ENCODE measurements around the gene KRTAP10-1.

KRTAP10-1 gene

GRCh38 chr21:44508426-44508710, 31.6 kb downstream of the KRTAP10-1 start:
- in situ Hi-C loops (cut with MboI; ENCODE audit: low sequenced_read_pairs): loop anchor here (25.0 kb wide), 1 partner anchor 279 kb away; no protein-coding TSS in a partner anchor

- in situ Hi-C loops (cut with MboI; ENCODE audit: low sequenced_read_pairs): loop anchor here (25.0 kb wide), 1 partner anchor 279 kb away; no protein-coding TSS in a partner anchor
These were observed 32.1 kb downstream of the KRTAP10-1 start for GRCh38 chr21:44507673-44508425.

DNA sequence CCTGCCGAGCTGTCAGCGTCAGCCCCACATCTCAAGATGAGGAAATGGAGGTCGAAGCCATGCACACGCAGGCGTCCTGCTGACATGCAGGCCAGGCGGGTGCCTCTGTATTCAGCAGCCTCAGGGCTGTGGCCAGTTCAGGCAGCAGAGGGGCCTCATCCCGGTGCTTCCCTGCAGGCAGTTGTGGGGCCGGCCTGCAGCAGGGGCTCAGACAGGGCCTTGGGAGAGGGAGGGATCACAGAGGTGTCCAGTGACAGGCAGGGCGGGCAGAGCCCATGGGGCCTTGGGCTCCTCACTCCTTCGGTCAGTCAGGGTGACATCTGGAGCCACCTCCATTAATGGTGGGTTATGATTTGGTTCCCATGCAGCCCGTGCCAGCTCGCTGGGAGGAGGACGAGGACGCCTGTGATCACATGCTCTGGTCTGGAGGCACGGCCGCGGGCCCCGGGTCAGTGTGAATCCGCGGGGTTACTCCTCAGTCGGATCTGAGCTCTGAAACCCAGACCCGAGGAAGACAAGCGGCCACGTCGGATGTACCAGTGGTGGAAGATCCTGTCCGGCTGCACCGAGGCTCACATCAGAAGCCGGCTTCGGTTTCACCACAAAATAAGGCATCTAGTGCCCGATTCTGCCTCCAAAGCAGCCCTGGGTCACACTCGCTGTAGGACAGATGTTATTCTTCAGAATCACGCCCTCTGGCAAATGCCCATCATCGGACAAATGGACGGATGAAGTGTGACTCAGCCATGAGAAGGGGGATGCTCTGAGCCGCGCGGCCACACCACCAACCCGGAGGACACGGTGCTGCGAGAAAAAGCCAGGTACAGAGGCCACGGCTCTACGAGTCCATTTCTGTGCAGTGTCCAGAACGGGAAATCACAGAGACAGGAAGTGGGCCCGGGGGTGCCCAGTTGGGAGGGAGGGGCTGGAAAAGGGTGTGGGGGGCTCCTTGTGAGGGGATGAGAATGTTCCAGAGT, 33.4 kb downstream of the KRTAP10-1 start:
- in situ Hi-C loops (cut with MboI; ENCODE audit: low sequenced_read_pairs): loop anchor here (25.0 kb wide), 1 partner anchor 281 kb away; no protein-coding TSS in a partner anchor

GRCh38 chr21:44505673-44506278, 34.2 kb downstream of the KRTAP10-1 start:
- in situ Hi-C loops (cut with MboI; ENCODE audit: low sequenced_read_pairs): loop anchor here (25.0 kb wide), 1 partner anchor 282 kb away; no protein-coding TSS in a partner anchor

- in situ Hi-C loops (cut with MboI; ENCODE audit: low sequenced_read_pairs): loop anchor here (25.0 kb wide), 1 partner anchor 283 kb away; no protein-coding TSS in a partner anchor
These were observed 36.0 kb downstream of the KRTAP10-1 start for GRCh38 chr21:44503901-44504399.

GRCh38 chr21:44503006-44503889, 36.7 kb downstream of the KRTAP10-1 start:
- in situ Hi-C loops (cut with MboI; ENCODE audit: low sequenced_read_pairs): loop anchor here (25.0 kb wide), 1 partner anchor 284 kb away; no protein-coding TSS in a partner anchor

DNA sequence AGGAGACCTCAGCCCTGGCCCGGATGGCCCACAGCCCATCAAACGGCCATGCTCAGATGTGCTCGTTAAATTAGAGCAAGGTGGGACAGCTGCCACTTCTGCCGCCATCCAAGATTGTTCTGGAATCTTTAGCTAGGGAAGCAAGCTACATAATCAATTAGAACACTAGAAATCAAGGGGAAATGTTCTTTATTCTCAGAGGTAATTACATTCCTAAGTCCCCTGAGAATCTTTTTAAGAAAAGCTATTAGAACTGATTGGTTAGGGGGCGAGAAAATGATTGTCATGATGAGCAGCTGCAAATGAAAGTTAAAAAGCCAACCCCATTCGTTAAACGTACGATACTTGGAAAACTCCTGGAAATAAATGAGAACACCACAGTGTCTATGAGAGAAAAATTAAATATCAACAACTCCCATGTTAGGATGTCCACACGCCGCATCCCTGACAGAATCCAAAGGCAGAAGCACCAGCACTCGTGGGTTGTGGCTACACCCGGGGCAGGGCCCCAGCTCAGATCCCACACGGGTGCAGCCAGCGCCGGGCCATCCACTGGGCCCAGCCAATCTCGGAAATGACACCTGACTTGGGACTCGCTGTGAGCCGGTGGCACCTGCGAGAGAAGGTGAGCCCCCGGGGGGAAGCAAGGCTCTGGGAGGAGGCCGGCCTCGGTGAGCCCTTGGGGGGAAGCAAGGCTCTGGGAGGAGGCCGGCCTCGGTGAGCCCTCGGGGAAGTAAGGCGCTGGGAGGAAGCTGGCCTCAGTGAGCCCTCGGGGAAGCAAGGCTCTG, 37.6 kb downstream of the KRTAP10-1 start:
- in situ Hi-C loops (cut with MboI; ENCODE audit: low sequenced_read_pairs): loop anchor here (25.0 kb wide), 1 partner anchor 285 kb away; no protein-coding TSS in a partner anchor

GRCh38 chr21:44500111-44500510, 39.9 kb downstream of the KRTAP10-1 start:
- in situ Hi-C loops (cut with MboI; ENCODE audit: low sequenced_read_pairs): loop anchor here (25.0 kb wide), 1 partner anchor 287 kb away; no protein-coding TSS in a partner anchor

- in situ Hi-C loops (cut with MboI; ENCODE audit: low sequenced_read_pairs): loop anchor here (25.0 kb wide), 1 partner anchor 288 kb away; no protein-coding TSS in a partner anchor
These were observed 40.4 kb downstream of the KRTAP10-1 start for GRCh38 chr21:44499631-44500030.

DNA sequence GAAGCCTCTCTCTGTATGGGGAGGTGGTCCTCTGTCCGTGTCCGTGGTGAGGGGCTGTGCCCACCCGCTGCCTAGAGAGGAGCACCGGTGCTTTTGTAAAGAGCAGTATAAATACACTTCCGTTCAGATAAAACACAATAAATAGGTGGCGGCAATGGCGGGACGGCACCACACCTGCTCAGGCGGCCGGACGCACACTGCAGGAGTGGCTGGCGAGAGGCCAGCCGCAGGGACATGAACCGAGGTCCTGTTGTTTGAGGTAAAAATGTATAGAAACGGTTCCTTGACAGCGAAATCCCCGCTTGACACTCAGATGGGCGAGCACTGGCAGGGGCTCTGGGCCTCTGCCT, 40.8 kb downstream of the KRTAP10-1 start:
- in situ Hi-C loops (cut with MboI; ENCODE audit: low sequenced_read_pairs): no loop called here

GRCh38 chr21:44498280-44499210, 41.5 kb downstream of the KRTAP10-1 start:
- in situ Hi-C loops (cut with MboI; ENCODE audit: low sequenced_read_pairs): no loop called here

GRCh38 chr21:44497703-44498126, 42.3 kb downstream of the KRTAP10-1 start:
- in situ Hi-C loops (cut with MboI; ENCODE audit: low sequenced_read_pairs): no loop called here

GRCh38 chr21:44496564-44497550, 43.1 kb downstream of the KRTAP10-1 start:
- in situ Hi-C loops (cut with MboI; ENCODE audit: low sequenced_read_pairs): no loop called here

DNA sequence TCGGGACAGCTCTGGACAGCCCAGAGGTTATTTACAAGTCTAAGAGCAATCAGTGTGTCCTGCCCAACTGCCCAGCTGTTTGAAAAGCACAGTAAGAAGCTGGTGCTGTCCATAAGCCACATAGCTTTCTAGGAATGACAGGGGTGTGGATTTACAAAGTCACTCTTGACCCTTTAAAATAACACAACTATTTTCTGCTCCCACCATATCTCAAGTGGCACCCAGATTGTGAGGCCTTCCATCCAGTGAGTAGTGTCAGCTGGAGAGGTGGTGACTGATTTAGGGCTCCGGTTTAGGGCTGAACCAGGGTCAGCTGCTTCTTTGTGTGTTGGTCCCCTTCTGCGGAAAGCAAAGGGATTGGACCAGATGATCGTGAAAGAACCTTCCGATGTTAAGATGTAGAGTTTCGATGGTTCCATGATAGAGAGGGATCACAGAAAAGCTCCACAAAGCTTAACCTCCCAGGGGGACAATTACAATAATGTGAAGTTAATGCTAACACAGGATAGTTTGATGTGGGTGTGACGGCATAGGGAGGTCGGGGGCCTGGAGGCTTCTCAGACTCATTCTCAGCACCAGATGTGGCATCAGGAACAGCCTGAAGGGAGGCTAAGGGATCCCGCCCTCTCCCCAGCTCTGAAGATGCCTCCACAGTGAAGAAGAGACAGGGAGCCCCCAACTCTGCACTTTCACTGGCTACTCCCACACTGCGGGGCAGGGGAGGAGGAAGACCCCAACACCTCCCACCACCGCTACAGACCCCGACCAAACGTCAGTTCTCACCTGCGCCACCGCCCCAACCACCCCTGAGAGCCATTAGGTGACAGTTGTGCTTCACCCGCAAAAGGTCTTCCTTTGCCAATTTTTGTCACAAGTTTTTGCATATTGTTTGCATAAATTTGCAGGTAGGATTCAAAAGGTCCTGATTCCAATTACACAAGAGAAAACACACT, 44.1 kb downstream of the KRTAP10-1 start:
- in situ Hi-C loops (cut with MboI; ENCODE audit: low sequenced_read_pairs): no loop called here

DNA sequence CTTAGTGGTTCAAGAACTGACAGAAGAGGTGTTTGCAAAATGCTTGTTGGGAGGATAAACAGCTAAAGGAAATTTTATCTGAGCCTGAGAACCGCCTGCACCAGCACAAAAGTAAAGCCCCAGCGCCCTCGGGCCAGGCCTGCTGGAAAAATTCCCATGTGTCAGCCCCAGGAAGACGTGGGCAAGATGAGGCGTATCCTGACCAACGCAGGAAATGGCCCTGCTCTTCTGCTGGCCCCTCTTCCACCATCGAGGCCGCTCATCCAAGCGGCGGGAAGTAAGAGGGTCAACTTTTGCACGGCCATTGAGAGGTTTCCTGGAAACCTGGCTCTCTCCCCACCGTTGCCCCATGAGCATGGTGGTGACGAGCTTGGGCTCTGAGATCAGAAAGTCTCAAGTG, 45.0 kb downstream of the KRTAP10-1 start:
- in situ Hi-C loops (cut with MboI; ENCODE audit: low sequenced_read_pairs): no loop called here

- in situ Hi-C loops (cut with MboI; ENCODE audit: low sequenced_read_pairs): no loop called here
These were observed 45.6 kb downstream of the KRTAP10-1 start for GRCh38 chr21:44494418-44494817.
